ENCODE data around the gene RIPK3.

Gene RIPK3

DNA sequence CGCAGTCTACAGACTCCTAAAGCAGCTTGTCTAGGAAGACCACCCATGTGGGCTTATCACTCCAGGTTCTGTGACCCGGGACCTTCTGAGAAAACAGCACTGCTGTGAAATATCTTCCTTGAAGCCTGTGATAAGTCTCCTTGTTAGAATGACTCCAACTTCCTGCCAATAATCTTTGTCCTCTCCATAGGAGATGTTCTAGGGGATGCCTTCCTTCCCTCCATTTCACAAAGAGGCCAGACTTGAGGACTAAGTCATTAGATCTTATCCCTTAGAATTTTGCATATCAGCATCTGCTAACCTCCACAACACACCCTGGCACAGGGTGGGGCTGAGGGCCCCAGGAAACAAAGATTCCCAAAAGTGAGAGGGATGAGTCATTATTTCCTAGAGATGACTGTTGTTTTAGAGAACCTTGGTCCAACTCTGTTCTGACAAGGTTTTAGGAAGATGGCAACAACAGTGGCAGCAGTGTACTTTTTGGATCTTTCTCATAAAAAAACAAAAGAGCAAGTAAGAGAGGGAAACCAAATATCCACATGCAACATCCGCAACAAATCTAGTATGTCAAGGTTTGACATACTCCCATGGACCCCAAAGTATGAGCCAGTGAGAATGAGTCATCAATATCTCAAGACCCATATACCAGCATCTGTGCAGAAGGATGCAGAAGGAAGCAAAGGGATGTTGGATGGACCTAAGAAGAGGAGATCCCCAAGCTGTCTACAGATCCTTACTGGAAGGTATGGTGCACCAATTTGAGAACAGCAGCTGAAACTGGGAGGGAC, 22.5 kb downstream of the RIPK3 start:
- no peak overlapping the region for H2AFZ ChIP-seq (ENCODE audit: insufficient read depth, low read length, poor library complexity)
- no peak for DNase-seq
- H3K23ac ChIP-seq (ENCODE audit: low read length) = no peak overlapping the region
- H2AK5ac ChIP-seq (ENCODE audit: low read length) = no peak overlapping the region
- no peaks in the 10 kb centered on the region for H3K79me2 ChIP-seq (ENCODE audit: control insufficient read depth, insufficient read depth, low read length, poor library complexity)
- no peak overlapping the region for H3K4me3 ChIP-seq (ENCODE audit: low read depth, low read length)
- H3K27me3 ChIP-seq (ENCODE audit: insufficient read depth, low read length) = no peaks in the 10 kb centered on the region
- H3K4ac ChIP-seq (ENCODE audit: low read depth, low read length) = no peak overlapping the region
- peaks cover 6 to 7% of the 10 kb centered on the region in 2 experiments for H3K4me1 ChIP-seq (ENCODE audit: control insufficient read depth in 1 of 2, insufficient read depth in 2 of 2, low read length in 2 of 2)
- H2BK5ac ChIP-seq (ENCODE audit: low read depth, low read length, poor library complexity) = no peak overlapping the region
- WGBS (ENCODE audit: extremely low coverage, insufficient coverage, insufficient read length) = no CpG with 5 or more reads among the region's 3 CpGs
- H3K9me3 ChIP-seq (ENCODE audit: insufficient read depth, low read depth, low read length) = no peaks in the 10 kb centered on the region
- H4K8ac ChIP-seq (ENCODE audit: low read depth, low read length) = no peak overlapping the region
- H3K4me2 ChIP-seq (ENCODE audit: low read length) = no peak overlapping the region
- no peak overlapping the region for H3K14ac ChIP-seq (ENCODE audit: low read length)
- no peak overlapping the region for H2BK12ac ChIP-seq (ENCODE audit: low read length)
- H4K12ac ChIP-seq (ENCODE audit: low read depth, low read length) = no peak overlapping the region
- H3K79me1 ChIP-seq (ENCODE audit: low read length) = peaks cover 2% of the 10 kb centered on the region
- H3K18ac ChIP-seq (ENCODE audit: low read length) = no peak overlapping the region
- no peak overlapping the region for H3K9ac ChIP-seq (ENCODE audit: low read length)
- no peak overlapping the region for H4K91ac ChIP-seq (ENCODE audit: low read depth, low read length)
- H2BK120ac ChIP-seq (ENCODE audit: insufficient read depth, low read length, poor library complexity) = no peak overlapping the region
- H3K27ac ChIP-seq (ENCODE audit: low read depth, low read length) = no peak overlapping the region
- H3K36me3 ChIP-seq (ENCODE audit: control insufficient read depth in 1 of 2, insufficient read depth in 2 of 2, low read length in 2 of 2) = peaks cover 0 to 4% of the 10 kb centered on the region in 2 experiments

DNA sequence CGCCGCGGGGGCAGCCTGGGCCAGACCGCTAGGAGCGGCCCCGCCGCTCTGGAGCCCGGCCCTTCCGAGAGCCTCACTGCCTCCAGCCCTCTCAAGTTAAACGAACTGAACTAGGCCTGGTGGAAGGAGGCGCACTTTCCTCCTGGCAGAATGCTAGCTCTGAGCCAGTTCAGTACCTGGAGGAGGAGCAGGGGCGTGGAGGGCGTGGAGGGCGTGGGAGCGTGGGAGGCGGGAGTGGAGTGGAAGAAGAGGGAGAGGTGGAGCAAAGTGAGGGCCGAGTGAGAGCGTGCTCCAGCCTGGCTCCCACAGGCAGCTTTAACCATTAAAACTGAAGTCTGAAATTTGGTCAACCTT, 23.2 kb downstream of the RIPK3 start:
- DNase-seq = no peak
- 100% methylated on average over 4 of the region's 18 CpGs for WGBS (ENCODE audit: extremely low coverage, insufficient coverage, insufficient read length)
- Histone ChIP-seq H4K8ac (ENCODE audit: low read depth, low read length) (no peak overlapping the region), H3K23ac (ENCODE audit: low read length) (no peak overlapping the region), H2BK12ac (ENCODE audit: low read length) (no peak overlapping the region), H3K27ac (ENCODE audit: low read depth, low read length) (no peak overlapping the region), H2BK5ac (ENCODE audit: low read depth, low read length, poor library complexity) (no peak overlapping the region), H3K4ac (ENCODE audit: low read depth, low read length) (no peak overlapping the region), H3K27me3 (ENCODE audit: insufficient read depth, low read length) (no peaks in the 10 kb centered on the region), H3K4me1 (ENCODE audit: control insufficient read depth in 1 of 2, insufficient read depth in 2 of 2, low read length in 2 of 2) (peaks cover 1% of the 10 kb centered on the region in 2 experiments), H2AFZ (ENCODE audit: insufficient read depth, low read length, poor library complexity) (no peak overlapping the region), H3K18ac (ENCODE audit: low read length) (no peak overlapping the region), H3K9me3 (ENCODE audit: insufficient read depth, low read depth, low read length) (no peaks in the 10 kb centered on the region), H3K79me1 (ENCODE audit: low read length) (no peaks in the 10 kb centered on the region), H4K91ac (ENCODE audit: low read depth, low read length) (no peak overlapping the region), H3K4me3 (ENCODE audit: low read depth, low read length) (no peak overlapping the region), H3K36me3 (ENCODE audit: control insufficient read depth in 1 of 2, insufficient read depth in 2 of 2, low read length in 2 of 2) (peaks cover 3 to 6% of the 10 kb centered on the region in 2 experiments), H4K12ac (ENCODE audit: low read depth, low read length) (no peak overlapping the region), H2BK120ac (ENCODE audit: insufficient read depth, low read length, poor library complexity) (no peak overlapping the region), H3K79me2 (ENCODE audit: control insufficient read depth, insufficient read depth, low read length, poor library complexity) (no peaks in the 10 kb centered on the region), H3K9ac (ENCODE audit: low read length) (no peak overlapping the region), H3K4me2 (ENCODE audit: low read length) (no peak overlapping the region), H3K14ac (ENCODE audit: low read length) (no peak overlapping the region), H2AK5ac (ENCODE audit: low read length) (no peak overlapping the region)

DNA sequence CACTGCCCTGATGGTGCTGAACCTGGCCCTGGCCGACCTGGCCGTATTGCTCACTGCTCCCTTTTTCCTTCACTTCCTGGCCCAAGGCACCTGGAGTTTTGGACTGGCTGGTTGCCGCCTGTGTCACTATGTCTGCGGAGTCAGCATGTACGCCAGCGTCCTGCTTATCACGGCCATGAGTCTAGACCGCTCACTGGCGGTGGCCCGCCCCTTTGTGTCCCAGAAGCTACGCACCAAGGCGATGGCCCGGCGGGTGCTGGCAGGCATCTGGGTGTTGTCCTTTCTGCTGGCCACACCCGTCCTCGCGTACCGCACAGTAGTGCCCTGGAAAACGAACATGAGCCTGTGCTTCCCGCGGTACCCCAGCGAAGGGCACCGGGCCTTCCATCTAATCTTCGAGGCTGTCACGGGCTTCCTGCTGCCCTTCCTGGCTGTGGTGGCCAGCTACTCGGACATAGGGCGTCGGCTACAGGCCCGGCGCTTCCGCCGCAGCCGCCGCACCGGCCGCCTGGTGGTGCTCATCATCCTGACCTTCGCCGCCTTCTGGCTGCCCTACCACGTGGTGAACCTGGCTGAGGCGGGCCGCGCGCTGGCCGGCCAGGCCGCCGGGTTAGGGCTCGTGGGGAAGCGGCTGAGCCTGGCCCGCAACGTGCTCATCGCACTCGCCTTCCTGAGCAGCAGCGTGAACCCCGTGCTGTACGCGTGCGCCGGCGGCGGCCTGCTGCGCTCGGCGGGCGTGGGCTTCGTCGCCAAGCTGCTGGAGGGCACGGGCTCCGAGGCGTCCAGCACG, 23.8 kb downstream of the RIPK3 start:
- H3K9ac ChIP-seq (ENCODE audit: low read length) = no peak overlapping the region
- no peak overlapping the region for H3K23ac ChIP-seq (ENCODE audit: low read length)
- no peak overlapping the region for H3K4me2 ChIP-seq (ENCODE audit: low read length)
- H3K36me3 ChIP-seq (ENCODE audit: control insufficient read depth in 1 of 2, insufficient read depth in 2 of 2, low read length in 2 of 2) = peaks cover 9 to 12% of the 10 kb centered on the region in 2 experiments
- no peak overlapping the region for H3K18ac ChIP-seq (ENCODE audit: low read length)
- no peak overlapping the region for H2AK5ac ChIP-seq (ENCODE audit: low read length)
- no CpG with 5 or more reads among the region's 70 CpGs for WGBS (ENCODE audit: extremely low coverage, insufficient coverage, insufficient read length)
- no peak overlapping the region for H3K27ac ChIP-seq (ENCODE audit: low read depth, low read length)
- H4K91ac ChIP-seq (ENCODE audit: low read depth, low read length) = no peak overlapping the region
- H2BK12ac ChIP-seq (ENCODE audit: low read length) = no peak overlapping the region
- H3K14ac ChIP-seq (ENCODE audit: low read length) = no peak overlapping the region
- no peak overlapping the region for H3K4me3 ChIP-seq (ENCODE audit: low read depth, low read length)
- peak; percentile 76 to 88 for DNase-seq
- H2AFZ ChIP-seq (ENCODE audit: insufficient read depth, low read length, poor library complexity) = no peak overlapping the region
- H3K4ac ChIP-seq (ENCODE audit: low read depth, low read length) = no peak overlapping the region
- H2BK120ac ChIP-seq (ENCODE audit: insufficient read depth, low read length, poor library complexity) = no peak overlapping the region
- H3K79me2 ChIP-seq (ENCODE audit: control insufficient read depth, insufficient read depth, low read length, poor library complexity) = no peaks in the 10 kb centered on the region
- H2BK5ac ChIP-seq (ENCODE audit: low read depth, low read length, poor library complexity) = no peak overlapping the region
- H4K12ac ChIP-seq (ENCODE audit: low read depth, low read length) = no peak overlapping the region
- H3K9me3 ChIP-seq (ENCODE audit: insufficient read depth, low read depth, low read length) = no peaks in the 10 kb centered on the region
- no peaks in the 10 kb centered on the region for H3K27me3 ChIP-seq (ENCODE audit: insufficient read depth, low read length)
- H3K79me1 ChIP-seq (ENCODE audit: low read length) = no peaks in the 10 kb centered on the region
- no peaks in the 10 kb centered on the region for H3K4me1 ChIP-seq (ENCODE audit: control insufficient read depth in 1 of 2, insufficient read depth in 2 of 2, low read length in 2 of 2)
- H4K8ac ChIP-seq (ENCODE audit: low read depth, low read length) = no peak overlapping the region

DNA sequence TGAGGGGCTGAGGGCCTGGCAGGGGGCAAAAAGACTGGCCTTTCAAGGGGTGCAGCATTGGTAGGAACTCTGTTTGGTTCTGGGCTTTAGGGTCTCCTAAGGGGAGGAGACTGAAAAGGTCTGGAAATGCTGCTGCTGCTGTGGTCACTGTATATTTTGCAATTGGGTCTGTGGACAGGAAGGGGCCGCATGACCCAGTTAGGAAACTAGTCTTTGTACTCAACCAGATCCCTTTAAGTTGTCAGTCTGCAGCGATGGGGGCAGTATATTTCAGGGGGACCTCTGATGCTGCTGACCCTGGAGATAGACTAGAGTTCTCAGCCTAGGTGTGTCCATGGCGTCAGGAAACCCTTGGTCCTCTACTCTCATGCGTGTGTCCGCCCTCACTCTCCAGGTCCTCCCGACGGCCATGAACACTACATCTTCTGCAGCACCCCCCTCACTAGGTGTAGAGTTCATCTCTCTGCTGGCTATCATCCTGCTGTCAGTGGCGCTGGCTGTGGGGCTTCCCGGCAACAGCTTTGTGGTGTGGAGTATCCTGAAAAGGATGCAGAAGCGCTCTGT, 24.5 kb downstream of the RIPK3 start:
- H2BK5ac ChIP-seq (ENCODE audit: low read depth, low read length, poor library complexity) = no peak overlapping the region
- no peak for DNase-seq
- no peaks in the 10 kb centered on the region for H3K79me1 ChIP-seq (ENCODE audit: low read length)
- H3K9ac ChIP-seq (ENCODE audit: low read length) = no peak overlapping the region
- H4K91ac ChIP-seq (ENCODE audit: low read depth, low read length) = no peak overlapping the region
- no peak overlapping the region for H2AFZ ChIP-seq (ENCODE audit: insufficient read depth, low read length, poor library complexity)
- H3K23ac ChIP-seq (ENCODE audit: low read length) = no peak overlapping the region
- H3K4ac ChIP-seq (ENCODE audit: low read depth, low read length) = no peak overlapping the region
- peaks cover 16 to 18% of the 10 kb centered on the region in 2 experiments for H3K36me3 ChIP-seq (ENCODE audit: control insufficient read depth in 1 of 2, insufficient read depth in 2 of 2, low read length in 2 of 2)
- H4K12ac ChIP-seq (ENCODE audit: low read depth, low read length) = no peak overlapping the region
- no CpG with 5 or more reads among the region's 10 CpGs for WGBS (ENCODE audit: extremely low coverage, insufficient coverage, insufficient read length)
- no peak overlapping the region for H2AK5ac ChIP-seq (ENCODE audit: low read length)
- no peak overlapping the region for H4K8ac ChIP-seq (ENCODE audit: low read depth, low read length)
- H3K14ac ChIP-seq (ENCODE audit: low read length) = no peak overlapping the region
- no peak overlapping the region for H3K4me2 ChIP-seq (ENCODE audit: low read length)
- no peaks in the 10 kb centered on the region for H3K27me3 ChIP-seq (ENCODE audit: insufficient read depth, low read length)
- H3K27ac ChIP-seq (ENCODE audit: low read depth, low read length) = no peak overlapping the region
- no peak overlapping the region for H2BK12ac ChIP-seq (ENCODE audit: low read length)
- no peak overlapping the region for H2BK120ac ChIP-seq (ENCODE audit: insufficient read depth, low read length, poor library complexity)
- H3K18ac ChIP-seq (ENCODE audit: low read length) = no peak overlapping the region
- no peaks in the 10 kb centered on the region for H3K9me3 ChIP-seq (ENCODE audit: insufficient read depth, low read depth, low read length)
- H3K4me3 ChIP-seq (ENCODE audit: low read depth, low read length) = no peak overlapping the region
- no peaks in the 10 kb centered on the region for H3K79me2 ChIP-seq (ENCODE audit: control insufficient read depth, insufficient read depth, low read length, poor library complexity)
- H3K4me1 ChIP-seq (ENCODE audit: control insufficient read depth in 1 of 2, insufficient read depth in 2 of 2, low read length in 2 of 2) = no peaks in the 10 kb centered on the region
